H1 (cell line): ENCODE results near the gene MBP. TPM values are rescaled to one million over a fixed set of nuclear protein-coding genes. Genes with fewer than 3 reads are reported as not detected.
A peak's percentile ranks its signal among the peaks of the same experiment; 100 is the strongest.

ENCODE experiments used
- CTCF ChIA-PET: fragments of 300-600 bp; sonication (Branson Sonifier 250); formaldehyde crosslinking; loops from one replicate; lab custom pipeline; 2021; ENCODE audit not compliant: partially characterized antibody; lab: Charles Lee
- POLR2A ChIA-PET: fragments of 300-600 bp; sonication (Branson Sonifier 250); formaldehyde crosslinking; loops from one replicate; lab custom pipeline; 2021; ENCODE audit warnings: inconsistent platforms; ENCODE audit not compliant: partially characterized antibody; lab: Charles Lee
- DNase-seq, 2 experiments: peaks; one replicate each; pipeline versions ENCODE4 v3.0.0 to v3.0.0-alpha.2; 2010 to 2022; ENCODE audit warnings: low spot score in 2 of 2, low read depth in 1 of 2, mixed read lengths in 1 of 2
- FAIRE-seq: peaks from 2 replicates; lab custom pipeline; 2011; peaks lifted over from hg19 to GRCh38; lab: Jason Lieb, UNC
- H2AFZ ChIP-seq: 2 replicates; pipeline ENCODE4 v1.8.1; 2012; ENCODE audit warnings: low read length, inconsistent platforms
- H2AK5ac ChIP-seq: 2 replicates; pipeline ENCODE4 v1.6.1; 2013; ENCODE audit warnings: low read depth, low read length
- H2BK120ac ChIP-seq: replicated peaks from 2 replicates; pipeline ENCODE3; 2013; ENCODE audit warnings: low read depth, low read length, inconsistent platforms
- H2BK12ac ChIP-seq: 2 replicates; pipeline ENCODE4 v1.6.1; 2013; ENCODE audit warnings: low read depth, low read length
- H2BK15ac ChIP-seq: 2 replicates; pipeline ENCODE4 v1.6.1; 2013; ENCODE audit warnings: low read length
- H2BK20ac ChIP-seq: 2 replicates; pipeline ENCODE4 v1.6.1; 2013; ENCODE audit warnings: low read length
- H2BK5ac ChIP-seq: 2 replicates; pipeline ENCODE4 v1.6.1; 2013; ENCODE audit warnings: low read depth, low read length
- H3K14ac ChIP-seq: 2 replicates; pipeline ENCODE4 v1.6.1; 2013; ENCODE audit warnings: inconsistent platforms; ENCODE audit not compliant: insufficient read length
- H3K18ac ChIP-seq: 2 replicates; pipeline ENCODE4 v1.6.1; 2013; ENCODE audit warnings: low read length; ENCODE audit errors: extremely low read depth
- H3K23ac ChIP-seq: 2 replicates; pipeline ENCODE4 v1.6.1; 2013; ENCODE audit warnings: inconsistent platforms; ENCODE audit not compliant: insufficient read length
- H3K23me2 ChIP-seq: 2 replicates; pipeline ENCODE4 v1.6.1; 2013; ENCODE audit warnings: low read depth, low read length
- H3K27ac ChIP-seq: 2 replicates; pipeline ENCODE4 v1.6.1; 2011; ENCODE audit warnings: low read depth, low read length, inconsistent platforms
- H3K27me3 ChIP-seq, 4 experiments: replicated peaks in 1 of 4; 1 replicate in 1 of 4; 2 replicates in 3 of 4; pipeline versions ENCODE4 v1.6.1 to v1.8.1; 2011 to 2013; ENCODE audit warnings: low read length in 3 of 4, mild to moderate bottlenecking in 3 of 4, inconsistent platforms in 2 of 4, mixed read lengths in 2 of 4, moderate library complexity in 1 of 4; ENCODE audit not compliant: control insufficient read depth in 3 of 4, insufficient read depth in 3 of 4; ENCODE audit errors: extremely low read depth in 1 of 4
- H3K36me3 ChIP-seq, 4 experiments: 2 replicates each; pipeline versions ENCODE4 v1.6.1 to v1.8.1; 2011 to 2013; ENCODE audit warnings: mild to moderate bottlenecking in 4 of 4, low read length in 3 of 4, moderate library complexity in 2 of 4, control low read depth in 1 of 4, inconsistent platforms in 1 of 4; ENCODE audit not compliant: insufficient read depth in 4 of 4, control insufficient read depth in 2 of 4
- H3K4ac ChIP-seq: replicated peaks from 2 replicates; pipeline ENCODE3; 2013; ENCODE audit warnings: low read length, low read depth, mixed read lengths, inconsistent platforms; ENCODE audit not compliant: insufficient read length
- H3K4me1 ChIP-seq, 4 experiments: replicated peaks in 1 of 4; 1 replicate in 1 of 4; 2 replicates in 3 of 4; pipeline versions ENCODE4 v1.6.1 to v1.8.1; 2011 to 2013; ENCODE audit warnings: low read length in 3 of 4, inconsistent platforms in 2 of 4, mixed read lengths in 1 of 4; ENCODE audit not compliant: insufficient read depth in 4 of 4, control insufficient read depth in 3 of 4
- H3K4me2 ChIP-seq, 2 experiments: 2 replicates each; pipeline versions ENCODE4 v1.6.1 to v1.8.1; 2011 to 2013; ENCODE audit warnings: low read depth in 2 of 2, low read length in 2 of 2, control low read depth in 1 of 2, inconsistent platforms in 1 of 2, mild to moderate bottlenecking in 1 of 2; ENCODE audit not compliant: insufficient read depth in 1 of 2
- H3K4me3 ChIP-seq, 4 experiments: fragments of 200-600, 300-600 bp in 1 of 4; sonication (generic), shearing (Covaris generic), sonication (Bioruptor Twin) in 1 of 4; 2 replicates each; pipeline versions ENCODE4 v1.5.1 to v1.8.1; 2011 to 2016; ENCODE audit warnings: low read length in 4 of 4, low read depth in 3 of 4, control low read depth in 2 of 4, inconsistent platforms in 2 of 4, mild to moderate bottlenecking in 2 of 4, mixed read lengths in 1 of 4, moderate library complexity in 1 of 4; ENCODE audit not compliant: insufficient read depth in 2 of 4; ENCODE audit errors: extremely low read depth in 1 of 4
- H3K56ac ChIP-seq: replicated peaks from 2 replicates; pipeline ENCODE3; 2013; ENCODE audit warnings: low read depth, mild to moderate bottlenecking, mixed read lengths, low read length, inconsistent platforms; ENCODE audit not compliant: insufficient read length
- H3K79me1 ChIP-seq: 2 replicates; pipeline ENCODE4 v1.6.1; 2013; ENCODE audit warnings: low read depth, low read length, control low read depth
- H3K79me2 ChIP-seq, 2 experiments: 2 replicates each; pipeline versions ENCODE4 v1.6.1 to v1.8.1; 2012 to 2013; ENCODE audit warnings: low read length in 2 of 2, mild to moderate bottlenecking in 2 of 2, inconsistent platforms in 1 of 2; ENCODE audit not compliant: insufficient read depth in 2 of 2, control insufficient read depth in 1 of 2
- H3K9ac ChIP-seq, 4 experiments: replicated peaks in 1 of 4; 1 replicate in 1 of 4; 2 replicates in 3 of 4; pipeline versions ENCODE4 v1.6.1 to v1.8.1; 2011 to 2013; ENCODE audit warnings: low read depth in 3 of 4, low read length in 3 of 4, control low read depth in 2 of 4, mild to moderate bottlenecking in 2 of 4, moderate library complexity in 2 of 4, inconsistent platforms in 1 of 4; ENCODE audit errors: extremely low read depth in 1 of 4
- H3K9me3 ChIP-seq, 2 experiments: 2 replicates each; pipeline versions ENCODE4 v1.6.1 to v1.8.1; 2012 to 2013; ENCODE audit warnings: mild to moderate bottlenecking in 2 of 2, moderate library complexity in 2 of 2, control low read depth in 1 of 2, inconsistent platforms in 1 of 2, low read depth in 1 of 2, low read length in 1 of 2, mixed read lengths in 1 of 2; ENCODE audit not compliant: insufficient read depth in 2 of 2
- H4K20me1 ChIP-seq, 2 experiments: replicated peaks in 1 of 2; 2 replicates each; pipeline versions ENCODE3 to v1.8.1; 2011 to 2013; ENCODE audit warnings: inconsistent platforms in 2 of 2, low read length in 2 of 2, mild to moderate bottlenecking in 1 of 2; ENCODE audit not compliant: insufficient read depth in 2 of 2, control insufficient read depth in 1 of 2
- H4K5ac ChIP-seq: 2 replicates; pipeline ENCODE4 v1.6.1; 2013; ENCODE audit warnings: low read length, low read depth, mixed read lengths, inconsistent platforms; ENCODE audit not compliant: insufficient read length
- H4K8ac ChIP-seq: 2 replicates; pipeline ENCODE4 v1.8.0; 2013; ENCODE audit warnings: mild to moderate bottlenecking, moderate library complexity, low read length, inconsistent platforms; ENCODE audit not compliant: insufficient read depth; ENCODE audit errors: extremely low read depth
- H4K91ac ChIP-seq: replicated peaks from 2 replicates; pipeline ENCODE3; 2013; ENCODE audit warnings: low read length, mixed read lengths, inconsistent platforms; ENCODE audit not compliant: insufficient read length
- CEBPB ChIP-seq: IDR thresholded peaks from 2 replicates; pipeline ENCODE4 v1.6.1; 2012; ENCODE audit warnings: low read depth, low read length
- CHD2 ChIP-seq: IDR thresholded peaks from 2 replicates; pipeline ENCODE4 v1.6.1; 2012; ENCODE audit warnings: low read length, improper control_type of control experiment
- EZH2 ChIP-seq: fragments of 200-600 bp; sonication (generic); IDR thresholded peaks from 2 replicates; pipeline ENCODE4 v1.7.1; 2012; ENCODE audit warnings: low read depth, mild to moderate bottlenecking, moderate library complexity, low read length, inconsistent platforms; ENCODE audit not compliant: severe bottlenecking
- MAX ChIP-seq: IDR thresholded peaks from 2 replicates; pipeline ENCODE4 v1.6.1; 2012; ENCODE audit warnings: inconsistent platforms
- SIX5 ChIP-seq: IDR thresholded peaks from 2 replicates; pipeline ENCODE4 v1.6.1; 2011; ENCODE audit warnings: mild to moderate bottlenecking, low read depth, low read length
- SP2 ChIP-seq: IDR thresholded peaks from 2 replicates; pipeline ENCODE4 v1.6.1; 2012; ENCODE audit warnings: mild to moderate bottlenecking, low read length, inconsistent platforms
- WGBS, 2 experiments: shearing (Covaris generic) in 1 of 2; methylation state at CpG; one replicate each; pipeline versions ENCODE4 v1.1.6 to v1.1.7; 2013 to 2015; ENCODE audit warnings: low lambda C conversion rate in 2 of 2, mixed read lengths in 2 of 2, inconsistent platforms in 1 of 2, low coverage in 1 of 2, missing lambda C conversion rate in 1 of 2; ENCODE audit not compliant: insufficient replicate concordance in 2 of 2, insufficient coverage in 1 of 2, insufficient read length in 1 of 2; ENCODE audit errors: extremely low coverage in 1 of 2, missing lambda C conversion rate in 1 of 2; 5-methylcytosine and 5-hydroxymethylcytosine counted together
- polyA plus RNA-seq, 7 experiments: library from polyadenylated mRNA; depleted of rRNA in 3 of 7; stranded (reverse) in 5 of 7; unstranded in 2 of 7; fragments of >200 nt in 5 of 7; fragments of 200-250 nt in 2 of 7; gene quantifications; 1 replicate in 5 of 7; 2 replicates in 1 of 7; 4 replicates in 1 of 7; pipeline versions ENCODE4 v1.2.1 to v1.2.3, GENCODE V29; 2011 to 2013; ENCODE audit warnings: missing spikeins in 2 of 7, mixed read lengths in 2 of 7
- total RNA-seq: library from RNA; stranded (reverse); fragmentation: NEBNext Ultra II Directional; extraction: Animal tissue kit (Norgen Biotek cat#: 25700); gene quantifications from 2 replicates; pipeline ENCODE4 v1.2.1, GENCODE V29; 2021

Gene MBP
- total and polyA plus RNA-seq, 2 of the 8 experiments (the other 6 are each of a cell fraction or from before 2014, with no cell fraction given): 7.7 to 19.2 TPM

GRCh38 chr18:77007251-77007650 lies 125.3 kb downstream of the MBP start:
- Histone ChIP-seq H2BK15ac (no peak overlapping the region), H3K4me2 (peak overlapping the region in 1 of 2 experiments; percentile 15; a peak in 1 of 4 replicates), H2BK20ac (no peak overlapping the region), H3K56ac (no peak overlapping the region), H4K8ac (no peak overlapping the region), H2BK5ac (no peak overlapping the region), H4K91ac (no peak overlapping the region), H3K4me1 (peaks cover 1 to 15% (median 8%) of the 10 kb centered on the region in 4 experiments; a peak in 5 of 7 replicates), H3K4me3 (no peak overlapping the region), H4K5ac (no peak overlapping the region), H3K36me3 (no peaks in the 10 kb centered on the region), H4K20me1 (no peaks in the 10 kb centered on the region), H2BK120ac (no peak overlapping the region), H3K79me2 (no peaks in the 10 kb centered on the region), H3K4ac (no peak overlapping the region), H3K18ac (peak overlapping the region; percentile 19), H3K9me3 (no peaks in the 10 kb centered on the region), H3K14ac (no peak overlapping the region), H3K23me2 (no peaks in the 10 kb centered on the region), H3K79me1 (no peaks in the 10 kb centered on the region), H3K23ac (no peak overlapping the region), H2AFZ (no peak overlapping the region), H3K27ac (no peak overlapping the region), H3K27me3 (no peaks in the 10 kb centered on the region; a peak in 1 of 7 replicates), H2BK12ac (no peak overlapping the region), H2AK5ac (0 out of 2 replicates have a peak overlapping the region, but pooled peaks have one; percentile 26), H3K9ac (no peak overlapping the region)
- POLR2A ChIA-PET: no interaction called here
- FAIRE-seq (no peak), DNase-seq (no peak)
- WGBS, 2 experiments: 72 to 100% methylated on average over 1 to 12 of the region's 12 CpGs
- TF ChIP-seq SP2: no peak
- TF ChIP-seq MAX: no peak
- TF ChIP-seq SIX5: no peak
- no peak for TF ChIP-seq CHD2
- no peak for TF ChIP-seq EZH2
- no peak for TF ChIP-seq CEBPB
- CTCF ChIA-PET: interaction anchor here (0.8 to 2.6 kb wide), 11 partner anchors 8 to 205 kb away, joined by 3 to 10 read pairs (median 3); no protein-coding TSS in a partner anchor
